Transverse colon (tissue), 4 donors: ENCODE results near the gene GCLC. TPM values are rescaled to one million over a fixed set of nuclear protein-coding genes. Genes with fewer than 3 reads are reported as not detected.
"Not testable (repeated sequence)": the region's sequence is repeated elsewhere in the genome, so short reads cannot be mapped to it uniquely, and the experiment has no call there.

Experiments used
- DNase-seq: peaks from one replicate; pipeline ENCODE4 v3.0.0-alpha.2; 2019
- H3K27ac ChIP-seq, 4 donors: fragments of 200-600 bp; sonication (generic); 2 replicates each; pipeline ENCODE4 v1.5.1; 2016 to 2018; ENCODE audit warnings: inconsistent platforms in 4 of 4
- H3K27me3 ChIP-seq: fragments of 200-600 bp; sonication (generic); 2 replicates; pipeline ENCODE4 v1.5.1; 2017; ENCODE audit warnings: inconsistent platforms
- H3K36me3 ChIP-seq, 4 donors: fragments of 200-600 bp; sonication (generic); 2 replicates each; pipeline ENCODE4 v1.5.1; 2017 to 2019; ENCODE audit warnings: inconsistent platforms in 4 of 4
- H3K4me1 ChIP-seq, 4 donors: fragments of 200-600 bp; sonication (generic); 2 replicates each; pipeline ENCODE4 v1.5.1; 2017 to 2020; ENCODE audit warnings: inconsistent platforms in 4 of 4
- H3K4me3 ChIP-seq, 4 donors: fragments of 200-600 bp; sonication (generic); 1 replicate in 1 of 4; 2 replicates in 3 of 4; pipeline versions ENCODE4 v1.5.1 to v1.6.1; 2017 to 2019; ENCODE audit warnings: inconsistent platforms in 4 of 4
- H3K9me3 ChIP-seq, 2 donors: fragments of 200-600 bp; sonication (generic); 2 replicates each; pipeline ENCODE4 v1.5.1; 2017 to 2019; ENCODE audit warnings: inconsistent platforms in 2 of 2
- EP300 ChIP-seq: sonication (generic); formaldehyde crosslinking; IDR thresholded peaks from one replicate; pipeline ENCODE4 v1.6.1; 2017; ENCODE audit warnings: antibody characterized with exemption, low read depth
- POLR2A ChIP-seq: fragments of 450-650 bp; IDR thresholded peaks from one replicate; pipeline ENCODE4 v1.6.1; 2016; ENCODE audit warnings: antibody characterized with exemption, mild to moderate bottlenecking, moderate library complexity
- POLR2AphosphoS5 ChIP-seq, 3 donors: sonication (generic); formaldehyde crosslinking; IDR thresholded peaks; one replicate each; pipeline ENCODE4 v1.6.1; 2016; ENCODE audit warnings: antibody characterized with exemption in 3 of 3
- WGBS, 2 donors: methylation state at CpG; one replicate each; pipeline ENCODE4 v1.1.5; 2018; ENCODE audit warnings: low coverage in 1 of 2; 5-methylcytosine and 5-hydroxymethylcytosine counted together
- in situ Hi-C, 4 donors: fragments of 200-750 bp; cut with MboI; loops; one replicate each; pipeline versions ENCODE4 v1.15.0 to v1.15.1; 2017; ENCODE audit warnings: low sequenced_read_pairs in 3 of 4, low pct_ligation_motif_present in 1 of 4, low pct_unique_long_range_greater_than_20kb in 1 of 4
- intact Hi-C: fragments of 100-400 bp; cut with DNase I; formaldehyde crosslinking; loops from one replicate; pipeline ENCODE4 v1.15.1; 2023; ENCODE audit warnings: low total_unique reads
- total RNA-seq, 4 donors: library from RNA; depleted of rRNA; stranded (reverse); fragments of >200 nt; gene quantifications; one replicate each; pipeline ENCODE4 v1.1.0, GENCODE V29; 2016
- TF ChIP-seq, protein P1 (sequence below), 5 experiments: fragments of 200-600 bp in 3 of 5; fragments of 450-650 bp in 2 of 5; sonication (generic) in 3 of 5; IDR thresholded peaks; 1 replicate in 2 of 5; 2 replicates in 3 of 5; pipeline ENCODE4 v1.5.1; 2016 to 2017; ENCODE audit warnings: antibody characterized with exemption in 5 of 5, inconsistent platforms in 3 of 5, mild to moderate bottlenecking in 2 of 5, moderate library complexity in 1 of 5

GCLC gene
- total RNA-seq, 4 donors from 2014 or later: 35.2 to 146 (median 64.1) TPM

DNA sequence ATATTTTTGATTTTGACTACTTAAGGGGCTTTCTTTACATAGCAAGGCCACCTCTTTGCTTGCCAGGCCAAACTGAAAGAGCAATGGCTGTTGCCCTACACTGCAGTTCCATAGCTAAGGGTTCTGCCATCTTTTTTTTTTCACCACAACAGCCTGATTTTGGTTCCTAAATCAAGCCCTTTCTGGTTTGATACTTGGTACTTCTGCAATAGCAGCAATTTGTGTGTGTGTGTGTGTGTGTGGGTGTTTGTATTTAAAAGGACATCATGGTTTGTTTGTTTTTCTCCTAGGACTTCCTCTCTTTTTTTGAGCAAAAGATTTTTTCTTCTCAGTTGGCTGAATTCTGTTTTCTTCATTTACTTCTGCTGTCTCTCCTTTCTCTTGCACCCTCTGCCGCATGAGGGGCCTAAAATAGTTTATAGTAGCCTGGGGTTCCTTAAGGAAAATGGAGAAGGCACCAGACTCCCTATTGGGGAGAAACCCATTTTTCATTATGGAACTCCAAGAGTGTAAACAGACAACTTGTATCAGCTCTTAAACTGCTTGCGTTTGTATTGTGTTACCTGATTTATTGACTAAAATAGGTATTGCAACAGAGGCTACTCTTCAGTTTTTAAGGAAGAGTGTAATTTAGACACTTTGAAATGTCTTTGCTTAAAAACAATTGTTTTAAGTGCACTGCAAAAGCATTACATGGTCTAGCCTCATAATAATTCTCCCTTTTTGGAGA is 12.2 kb upstream of the GCLC start:
- in situ Hi-C loops: no loop called here
- no peak for DNase-seq
- intact Hi-C loops: no loop called here
- Histone ChIP-seq H3K4me3 (no peak overlapping the region), H3K4me1 (no peaks in the 10 kb centered on the region), H3K36me3 (no peaks in the 10 kb centered on the region), H3K9me3 (peaks cover 8 to 10% of the 10 kb centered on the region in 2 donors), H3K27me3 (no peaks in the 10 kb centered on the region), H3K27ac (no peak overlapping the region)
- TF ChIP-seq POLR2A (no peak), POLR2AphosphoS5 (IDR thresholded peaks at IDR 0.05) (no peak), EP300 (no peak)
- TF ChIP-seq, protein P1, sequence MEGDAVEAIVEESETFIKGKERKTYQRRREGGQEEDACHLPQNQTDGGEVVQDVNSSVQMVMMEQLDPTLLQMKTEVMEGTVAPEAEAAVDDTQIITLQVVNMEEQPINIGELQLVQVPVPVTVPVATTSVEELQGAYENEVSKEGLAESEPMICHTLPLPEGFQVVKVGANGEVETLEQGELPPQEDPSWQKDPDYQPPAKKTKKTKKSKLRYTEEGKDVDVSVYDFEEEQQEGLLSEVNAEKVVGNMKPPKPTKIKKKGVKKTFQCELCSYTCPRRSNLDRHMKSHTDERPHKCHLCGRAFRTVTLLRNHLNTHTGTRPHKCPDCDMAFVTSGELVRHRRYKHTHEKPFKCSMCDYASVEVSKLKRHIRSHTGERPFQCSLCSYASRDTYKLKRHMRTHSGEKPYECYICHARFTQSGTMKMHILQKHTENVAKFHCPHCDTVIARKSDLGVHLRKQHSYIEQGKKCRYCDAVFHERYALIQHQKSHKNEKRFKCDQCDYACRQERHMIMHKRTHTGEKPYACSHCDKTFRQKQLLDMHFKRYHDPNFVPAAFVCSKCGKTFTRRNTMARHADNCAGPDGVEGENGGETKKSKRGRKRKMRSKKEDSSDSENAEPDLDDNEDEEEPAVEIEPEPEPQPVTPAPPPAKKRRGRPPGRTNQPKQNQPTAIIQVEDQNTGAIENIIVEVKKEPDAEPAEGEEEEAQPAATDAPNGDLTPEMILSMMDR (IDR thresholded peaks at IDR 0.05): no peak
- WGBS, 2 donors: 60 to 88% methylated on average over 1 to 2 of the region's 2 CpGs

DNA sequence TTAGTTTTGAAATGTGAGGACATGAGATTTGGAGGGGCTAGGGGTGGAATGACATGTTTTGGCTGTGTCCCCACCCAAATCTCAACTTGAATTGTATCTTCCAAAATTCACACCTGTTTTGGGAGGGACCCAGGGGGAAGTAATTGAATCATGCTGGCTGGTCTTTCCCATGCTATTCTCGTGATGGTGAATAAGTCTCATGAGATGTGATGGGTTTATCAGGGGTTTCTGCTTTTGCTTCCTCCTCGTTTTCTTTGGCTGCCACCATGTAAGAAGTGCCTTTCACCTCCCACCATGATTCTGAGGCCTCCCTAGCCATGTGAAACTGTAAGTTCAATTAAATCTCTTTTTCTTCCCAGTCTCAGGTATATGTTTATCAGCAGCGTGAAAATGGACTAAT is 8.7 kb upstream of the GCLC start:
- DNase-seq, H3K4me1 ChIP-seq, H3K27ac ChIP-seq, intact Hi-C loops, H3K4me3 ChIP-seq, in situ Hi-C loops, H3K27me3 ChIP-seq, H3K36me3 ChIP-seq, H3K9me3 ChIP-seq: not testable (repeated sequence)
- WGBS, 2 donors: 86 to 89% methylated on average over 2 to 3 of the region's 3 CpGs

DNA sequence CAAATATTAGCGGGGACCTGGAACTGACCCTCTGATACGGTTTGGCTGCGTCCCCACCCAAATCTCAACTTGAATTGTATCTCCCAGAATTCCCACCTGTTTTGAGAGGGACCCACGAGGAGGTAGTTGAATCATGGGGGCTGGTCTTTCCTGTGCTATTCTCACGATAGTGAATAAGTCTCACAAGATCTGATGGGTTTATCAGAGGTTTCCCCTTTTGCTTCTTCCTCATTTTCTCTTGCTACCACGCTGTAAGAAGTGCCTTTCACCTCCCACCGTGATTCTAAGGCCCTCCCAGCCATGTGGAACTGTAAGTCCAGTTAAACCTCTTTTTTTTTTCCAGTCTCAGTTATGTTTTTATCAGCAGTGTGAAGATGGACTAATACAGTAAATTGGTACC is 6.8 kb upstream of the GCLC start:
- H3K4me3 ChIP-seq, in situ Hi-C loops, DNase-seq, H3K27ac ChIP-seq, H3K9me3 ChIP-seq, intact Hi-C loops, H3K27me3 ChIP-seq, H3K36me3 ChIP-seq: not testable (repeated sequence)
- H3K4me1 ChIP-seq: peaks cover 0 to 14% (median 9%) of the 10 kb centered on the region in 4 donors
- WGBS, 2 donors: 53 to 81% methylated on average over 2 to 7 of the region's 7 CpGs

DNA sequence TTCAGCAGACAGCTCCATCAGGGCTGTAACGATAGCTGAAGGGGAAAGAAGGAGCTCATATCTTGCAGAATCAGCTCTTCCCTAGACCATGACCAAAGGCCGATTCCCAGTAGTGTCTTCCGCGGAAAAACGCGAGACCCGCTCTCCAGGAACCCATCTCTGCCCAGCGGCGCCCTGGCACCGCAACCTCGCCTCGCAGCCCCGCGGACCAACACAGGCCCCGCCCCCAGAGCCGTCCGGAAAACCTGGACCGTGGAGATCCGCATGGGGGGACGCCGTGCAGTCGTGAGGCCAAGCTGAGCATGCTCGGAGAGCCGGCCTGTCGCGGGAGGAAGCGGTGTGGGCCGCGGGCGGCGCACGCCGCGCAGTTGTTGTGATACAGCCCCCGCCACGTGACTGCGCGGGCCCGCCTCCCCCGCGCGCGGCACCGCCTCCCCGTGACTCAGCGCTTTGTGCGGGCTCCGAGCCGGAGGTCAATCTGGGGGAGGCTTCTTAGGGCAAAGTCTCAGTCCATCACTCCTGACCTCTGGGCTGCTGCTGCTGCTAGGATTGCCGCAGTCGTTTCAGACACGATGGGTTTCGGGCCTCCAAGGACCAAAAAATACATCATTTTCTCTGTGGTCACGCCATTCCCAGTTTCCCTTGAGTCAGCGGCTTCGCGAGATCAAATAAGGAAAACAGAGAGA is 3.1 kb upstream of the GCLC start:
- in situ Hi-C loops (loop anchor here in 3 of 4 donors (5.0 to 25.0 kb wide), 3 partner anchors 89 to 114 kb away; partner anchors contain the start of gene KLHL31 (in 1 of the 3)), intact Hi-C loops (no loop called here)
- no peaks in the 10 kb centered on the region for H3K9me3 ChIP-seq
- H3K4me1 ChIP-seq: peaks cover 0 to 32% (median 17%) of the 10 kb centered on the region in 4 donors
- H3K27me3 ChIP-seq: no peaks in the 10 kb centered on the region
- H3K36me3 ChIP-seq: no peaks in the 10 kb centered on the region
- TF ChIP-seq POLR2AphosphoS5 (IDR thresholded peaks at IDR 0.05) (peak; percentile 55 to 79 (median 74)), EP300 (peak; percentile 31), POLR2A (peak; percentile 40)
- TF ChIP-seq, protein P1 (IDR thresholded peaks at IDR 0.05): no peak
- DNase-seq: peak; percentile 98
- H3K27ac ChIP-seq: peak overlapping the region; percentile 83 to 89 (median 87)
- WGBS, 2 donors: 0% methylated on average over 36 of the region's 57 CpGs; no CpG with 5 or more reads in 1 of the 2 donors
- peak overlapping the region; percentile 18 to 78 (median 52) for H3K4me3 ChIP-seq

DNA sequence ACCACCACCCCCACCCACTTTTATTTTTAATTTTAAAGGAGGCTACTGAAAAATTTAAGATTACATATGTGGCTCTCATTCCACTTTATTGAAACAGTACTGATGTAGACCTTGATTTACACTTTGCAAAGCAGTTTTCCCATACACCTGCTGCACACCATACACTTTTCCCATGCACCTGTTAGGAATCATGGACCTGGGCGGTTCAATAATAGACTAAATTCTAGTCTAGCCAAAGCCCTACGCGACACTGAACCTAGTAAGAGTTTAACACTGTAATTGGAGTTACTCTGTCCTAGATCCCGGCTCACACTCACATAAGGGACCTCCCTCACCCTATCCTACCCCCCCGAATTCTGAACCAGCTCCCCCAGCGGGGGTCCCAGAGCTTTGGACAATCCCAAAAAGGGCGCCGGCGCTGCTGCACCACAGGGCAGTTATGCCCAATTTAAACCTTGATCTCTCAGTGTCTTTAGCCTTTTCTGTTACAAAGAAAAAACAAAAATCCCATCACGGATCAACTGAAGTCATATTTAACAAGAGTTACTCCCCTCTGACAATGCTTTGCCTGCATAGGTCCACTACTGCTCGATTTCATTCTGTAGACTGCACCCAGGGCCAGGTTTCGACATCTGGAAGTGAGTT is 2.4 kb upstream of the GCLC start:
- Histone ChIP-seq H3K4me1 (peaks cover 0 to 38% (median 19%) of the 10 kb centered on the region in 4 donors), H3K27me3 (no peaks in the 10 kb centered on the region), H3K36me3 (no peaks in the 10 kb centered on the region), H3K9me3 (no peaks in the 10 kb centered on the region), H3K27ac (peak overlapping the region; percentile 83 to 89 (median 87)), H3K4me3 (peak overlapping the region; percentile 18 to 78 (median 52))
- no peak for TF ChIP-seq POLR2A
- no peak for TF ChIP-seq POLR2AphosphoS5 (IDR thresholded peaks at IDR 0.05)
- no peak for DNase-seq
- intact Hi-C loops: no loop called here
- in situ Hi-C loops: loop anchor here in 3 of 4 donors (5.0 to 25.0 kb wide), 3 partner anchors 90 to 115 kb away; partner anchors contain the start of gene KLHL31 (in 1 of the 3)
- 9% methylated on average over 12 of the region's 12 CpGs; no CpG with 5 or more reads in 1 of the 2 donors for WGBS, 2 donors
